ENCODE results near the gene ATP6V1E1.

Gene ATP6V1E1

DNA sequence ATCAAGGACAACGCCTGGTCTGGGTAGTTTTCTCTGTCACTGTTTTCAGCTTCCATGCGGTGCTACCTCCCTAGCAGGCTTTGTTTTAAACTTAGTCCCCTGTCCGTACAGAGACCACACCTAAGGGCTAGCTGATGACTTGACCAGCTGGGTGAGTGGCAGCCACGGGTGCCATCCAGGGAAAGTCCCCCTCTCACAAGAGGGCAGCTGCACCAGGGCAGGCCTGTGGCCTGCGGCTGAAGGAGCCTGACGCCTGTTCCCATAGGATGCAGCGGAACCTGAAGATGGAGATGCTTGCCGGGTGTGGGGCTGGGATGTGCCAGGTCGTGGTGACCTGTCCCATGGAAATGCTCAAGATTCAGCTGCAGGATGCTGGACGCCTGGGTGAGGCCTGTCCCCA, 45.4 kb downstream of the ATP6V1E1 start:
- no peak overlapping the region for H3K4me3 ChIP-seq (ENCODE audit: low read length)
- no peak for DNase-seq (ENCODE audit: low read depth)
- TF ChIP-seq, protein P1, sequence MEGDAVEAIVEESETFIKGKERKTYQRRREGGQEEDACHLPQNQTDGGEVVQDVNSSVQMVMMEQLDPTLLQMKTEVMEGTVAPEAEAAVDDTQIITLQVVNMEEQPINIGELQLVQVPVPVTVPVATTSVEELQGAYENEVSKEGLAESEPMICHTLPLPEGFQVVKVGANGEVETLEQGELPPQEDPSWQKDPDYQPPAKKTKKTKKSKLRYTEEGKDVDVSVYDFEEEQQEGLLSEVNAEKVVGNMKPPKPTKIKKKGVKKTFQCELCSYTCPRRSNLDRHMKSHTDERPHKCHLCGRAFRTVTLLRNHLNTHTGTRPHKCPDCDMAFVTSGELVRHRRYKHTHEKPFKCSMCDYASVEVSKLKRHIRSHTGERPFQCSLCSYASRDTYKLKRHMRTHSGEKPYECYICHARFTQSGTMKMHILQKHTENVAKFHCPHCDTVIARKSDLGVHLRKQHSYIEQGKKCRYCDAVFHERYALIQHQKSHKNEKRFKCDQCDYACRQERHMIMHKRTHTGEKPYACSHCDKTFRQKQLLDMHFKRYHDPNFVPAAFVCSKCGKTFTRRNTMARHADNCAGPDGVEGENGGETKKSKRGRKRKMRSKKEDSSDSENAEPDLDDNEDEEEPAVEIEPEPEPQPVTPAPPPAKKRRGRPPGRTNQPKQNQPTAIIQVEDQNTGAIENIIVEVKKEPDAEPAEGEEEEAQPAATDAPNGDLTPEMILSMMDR (conservative IDR thresholded peaks at IDR 0.05; ENCODE audit: low read length) = no peak

DNA sequence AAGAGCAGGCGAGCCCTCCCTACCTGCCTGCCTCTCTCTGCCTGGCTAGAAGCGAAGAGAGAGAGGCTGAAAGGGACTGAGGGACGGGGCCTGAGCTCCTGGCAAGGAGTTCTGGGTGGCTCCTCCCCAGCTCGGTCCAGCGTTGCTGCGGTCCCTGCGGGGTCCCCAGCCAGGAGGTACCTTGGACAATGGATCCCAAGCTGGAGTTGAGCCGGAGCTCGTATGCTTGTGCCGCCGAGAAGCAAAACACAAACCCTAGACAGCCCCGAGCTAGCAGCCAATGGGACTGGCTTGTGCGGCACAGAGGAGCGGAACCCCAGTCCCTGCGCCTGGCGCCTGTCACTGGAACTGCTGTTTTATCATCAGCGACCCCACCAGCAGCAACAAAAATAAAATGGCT, 46.9 kb downstream of the ATP6V1E1 start:
- H3K4me3 ChIP-seq (ENCODE audit: low read length) = no peak overlapping the region
- DNase-seq (ENCODE audit: low read depth) = no peak
- TF ChIP-seq, protein P1 (conservative IDR thresholded peaks at IDR 0.05; ENCODE audit: low read length) = no peak

DNA sequence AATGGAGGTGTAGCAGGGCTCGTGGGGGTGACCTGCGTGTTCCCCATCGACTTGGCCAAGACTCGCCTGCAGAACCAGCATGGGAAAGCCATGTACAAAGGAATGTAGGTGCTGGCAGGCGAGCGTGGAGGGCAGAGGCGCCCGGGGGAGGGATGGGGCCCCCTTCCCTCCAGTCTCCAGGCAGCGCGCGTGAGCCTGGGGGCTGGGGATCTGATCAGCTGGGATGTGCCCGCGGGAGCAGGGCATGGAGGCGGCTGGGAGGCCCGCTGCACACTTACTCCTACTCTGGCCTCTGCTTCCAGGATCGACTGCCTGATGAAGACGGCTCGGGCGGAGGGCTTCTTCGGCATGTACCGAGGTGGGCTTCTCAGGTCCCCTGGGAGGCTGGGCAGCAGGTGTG, 47.5 kb downstream of the ATP6V1E1 start:
- DNase-seq (ENCODE audit: low read depth) = no peak
- TF ChIP-seq, protein P1 (conservative IDR thresholded peaks at IDR 0.05; ENCODE audit: low read length) = no peak
- no peak overlapping the region for H3K4me3 ChIP-seq (ENCODE audit: low read length)

DNA sequence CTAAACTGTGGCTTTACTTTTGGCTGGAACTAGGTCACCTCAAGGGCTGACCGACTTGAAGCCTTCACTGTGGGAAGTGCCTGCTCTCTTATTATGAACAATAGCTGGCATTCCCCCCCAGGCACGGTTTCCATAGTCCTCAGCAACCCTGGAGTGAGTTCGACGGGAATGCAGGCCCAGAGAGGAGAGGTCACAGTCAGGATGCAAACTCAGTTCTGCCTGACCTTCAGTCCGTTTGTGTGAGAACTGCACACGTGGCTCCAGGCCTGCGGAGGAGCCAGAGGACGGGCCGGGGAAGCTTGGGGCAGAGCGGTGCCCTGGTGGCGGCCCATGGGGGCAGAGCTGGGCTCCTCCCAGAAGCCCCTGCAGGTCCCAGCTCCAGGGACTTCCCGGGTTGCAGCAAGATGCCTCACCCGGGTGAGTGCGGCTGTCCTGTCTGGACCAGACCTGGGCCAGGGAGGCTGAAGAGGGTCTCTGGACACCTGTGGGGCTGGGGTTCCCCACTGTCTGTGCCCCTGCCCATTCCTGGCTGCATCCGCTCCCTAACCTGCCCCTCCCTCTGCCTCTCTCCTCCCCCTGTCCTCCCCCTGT, 48.0 kb downstream of the ATP6V1E1 start:
- no peak for DNase-seq (ENCODE audit: low read depth)
- TF ChIP-seq, protein P1 (conservative IDR thresholded peaks at IDR 0.05; ENCODE audit: low read length) = no peak
- no peak overlapping the region for H3K4me3 ChIP-seq (ENCODE audit: low read length)

DNA sequence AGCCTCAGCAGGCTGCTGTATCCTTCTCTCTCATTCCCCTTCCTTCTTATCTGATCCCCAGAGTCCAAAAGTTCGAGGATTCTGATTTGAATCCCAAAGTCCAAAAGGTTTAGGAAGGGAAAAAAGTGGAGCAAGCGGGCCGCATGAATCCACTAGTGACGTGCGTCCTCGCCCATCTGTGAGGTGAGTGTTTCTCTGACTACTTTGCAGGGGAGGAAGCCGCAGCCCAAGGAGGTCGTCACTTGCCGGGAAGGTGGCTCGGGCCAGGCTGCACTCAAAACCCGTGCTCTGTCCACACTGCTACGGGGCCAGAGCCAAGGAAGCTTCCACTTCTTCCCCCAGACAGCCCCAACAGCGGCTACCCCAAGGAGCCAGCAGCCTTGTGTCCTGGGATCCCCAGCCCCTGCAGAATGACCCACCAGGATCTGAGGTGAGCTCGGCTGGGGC, 49.0 kb downstream of the ATP6V1E1 start:
- no peak overlapping the region for H3K4me3 ChIP-seq (ENCODE audit: low read length)
- TF ChIP-seq, protein P1 (conservative IDR thresholded peaks at IDR 0.05; ENCODE audit: low read length) = no peak
- DNase-seq (ENCODE audit: low read depth) = no peak

DNA sequence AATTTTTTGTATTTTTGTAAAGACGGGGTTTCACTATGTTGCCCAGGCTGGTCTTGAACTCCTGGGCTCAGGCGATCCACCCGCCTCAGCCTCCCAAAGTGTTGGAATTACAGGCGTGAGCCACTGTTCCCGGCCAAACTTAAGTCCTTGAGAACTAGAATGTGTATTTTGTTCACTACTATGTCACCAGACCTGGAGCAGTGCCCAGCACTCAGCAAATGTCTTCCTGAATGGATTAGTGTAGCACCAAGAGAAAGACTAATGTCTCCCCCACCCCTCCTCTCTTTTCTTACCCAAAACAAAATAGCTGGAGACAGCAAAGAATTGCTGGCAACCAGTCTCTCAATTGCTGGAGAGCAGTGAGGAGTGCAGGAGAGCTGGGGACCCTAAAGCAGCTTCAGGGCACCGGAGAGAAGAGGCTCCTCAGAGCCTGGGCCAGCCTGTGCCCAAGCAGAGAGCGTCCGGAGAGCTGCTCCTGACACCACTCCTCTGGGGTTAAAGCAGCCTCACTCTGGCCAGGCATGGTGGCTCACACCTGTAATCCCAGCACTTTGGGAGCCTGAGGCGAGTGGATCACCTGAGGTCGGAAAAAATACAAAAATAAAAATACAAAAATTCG, 50.3 kb downstream of the ATP6V1E1 start:
- DNase-seq (ENCODE audit: low read depth) = peak; percentile 76
- TF ChIP-seq, protein P1 (conservative IDR thresholded peaks at IDR 0.05; ENCODE audit: low read length) = no peak
- no peak overlapping the region for H3K4me3 ChIP-seq (ENCODE audit: low read length)

DNA sequence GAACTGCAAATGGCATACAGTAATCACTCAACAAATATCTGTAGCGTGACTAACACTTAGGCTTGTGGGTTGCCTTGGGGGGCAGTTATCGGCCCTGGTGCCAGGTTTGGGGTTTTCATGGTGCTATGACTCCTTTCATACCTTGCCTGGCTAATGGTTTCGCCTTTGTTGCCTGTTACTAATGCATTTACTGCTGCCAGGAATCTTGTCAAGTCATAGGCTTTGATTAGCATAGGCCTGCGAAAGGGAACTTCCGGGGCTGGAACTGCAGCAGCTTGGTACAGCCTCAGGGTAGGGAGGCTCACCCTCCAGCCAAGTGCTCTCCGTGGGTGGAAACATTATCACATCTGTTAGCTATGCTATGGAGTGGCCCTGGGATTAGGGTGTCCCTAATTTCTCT, 52.1 kb downstream of the ATP6V1E1 start:
- H3K4me3 ChIP-seq (ENCODE audit: low read length) = no peak overlapping the region
- TF ChIP-seq, protein P1 (conservative IDR thresholded peaks at IDR 0.05; ENCODE audit: low read length) = no peak
- peak; percentile 99 for DNase-seq (ENCODE audit: low read depth)
